Mucosa of rectum (tissue), 2 donors: ENCODE data around the gene BTG2.
A peak's percentile ranks its signal among the peaks of the same experiment; 100 is the strongest.

ENCODE experiments used
- H3K27ac ChIP-seq, 2 donors: one replicate each; pipeline ENCODE4 v1.7.0; 2013; ENCODE audit warnings: inconsistent platforms in 2 of 2, low read depth in 2 of 2, low read length in 2 of 2
- H3K27me3 ChIP-seq, 2 donors: one replicate each; pipeline ENCODE4 v1.7.0; 2013; ENCODE audit warnings: low read length in 2 of 2; ENCODE audit not compliant: control insufficient read depth in 2 of 2, insufficient read depth in 2 of 2
- H3K36me3 ChIP-seq, 2 donors: one replicate each; pipeline ENCODE4 v1.7.0; 2013; ENCODE audit warnings: low read length in 2 of 2; ENCODE audit not compliant: control insufficient read depth in 2 of 2, insufficient read depth in 2 of 2
- H3K4me1 ChIP-seq, 2 donors: one replicate each; pipeline ENCODE4 v1.7.0; 2013; ENCODE audit warnings: low read length in 2 of 2, mild to moderate bottlenecking in 1 of 2; ENCODE audit not compliant: control insufficient read depth in 2 of 2, insufficient read depth in 2 of 2
- H3K4me3 ChIP-seq, 2 donors: one replicate each; pipeline ENCODE4 v1.7.0; 2013; ENCODE audit warnings: low read length in 2 of 2
- H3K9ac ChIP-seq, 2 donors: one replicate each; pipeline ENCODE4 v1.7.0; 2013; ENCODE audit warnings: low read length in 2 of 2, low read depth in 1 of 2, mild to moderate bottlenecking in 1 of 2
- H3K9me3 ChIP-seq, 2 donors: one replicate each; pipeline ENCODE4 v1.7.0; 2013; ENCODE audit warnings: low read length in 2 of 2; ENCODE audit not compliant: control insufficient read depth in 2 of 2
- donor health status: healthy.
- donor health status: Normal muscosa, but diverticular disease.

BTG2 gene

GRCh38 chr1:203286161-203286984 is 18.9 kb upstream of the BTG2 start:
- Histone ChIP-seq H3K9me3 (no peaks in the 10 kb centered on the region), H3K27me3 (no peaks in the 10 kb centered on the region), H3K4me1 (peaks cover 77 to 79% of the 10 kb centered on the region in 2 donors), H3K4me3 (peak overlapping the region in 1 of 2 donors; percentile 39), H3K36me3 (no peaks in the 10 kb centered on the region), H3K27ac (peak overlapping the region; percentile 100), H3K9ac (peak overlapping the region; percentile 14 to 62)

- Histone ChIP-seq H3K4me3 (peak overlapping the region; percentile 10 to 39), H3K9me3 (no peaks in the 10 kb centered on the region), H3K4me1 (peaks cover 82 to 84% of the 10 kb centered on the region in 2 donors), H3K27ac (peak overlapping the region; percentile 100), H3K9ac (peak overlapping the region; percentile 62 to 69), H3K27me3 (no peaks in the 10 kb centered on the region), H3K36me3 (no peaks in the 10 kb centered on the region)
Measured at GRCh38 chr1:203287109-203287893, 18.0 kb upstream of the BTG2 start.

GRCh38 chr1:203287898-203288297 is 17.4 kb upstream of the BTG2 start:
- H3K9ac ChIP-seq = peak overlapping the region; percentile 62 to 69
- H3K27ac ChIP-seq = peak overlapping the region; percentile 100
- no peaks in the 10 kb centered on the region for H3K36me3 ChIP-seq
- H3K4me1 ChIP-seq = peaks cover 80 to 81% of the 10 kb centered on the region in 2 donors
- H3K27me3 ChIP-seq = no peaks in the 10 kb centered on the region
- peak overlapping the region; percentile 10 to 14 for H3K4me3 ChIP-seq
- no peaks in the 10 kb centered on the region for H3K9me3 ChIP-seq

GRCh38 chr1:203288400-203288799 is 16.9 kb upstream of the BTG2 start:
- Histone ChIP-seq H3K27ac (peak overlapping the region; percentile 100), H3K4me1 (peaks cover 76 to 77% of the 10 kb centered on the region in 2 donors), H3K36me3 (no peaks in the 10 kb centered on the region), H3K9ac (peak overlapping the region; percentile 26 to 62), H3K27me3 (no peaks in the 10 kb centered on the region), H3K9me3 (no peaks in the 10 kb centered on the region), H3K4me3 (no peak overlapping the region)

- Histone ChIP-seq H3K27ac (peak overlapping the region; percentile 100), H3K9me3 (no peaks in the 10 kb centered on the region), H3K36me3 (no peaks in the 10 kb centered on the region), H3K9ac (peak overlapping the region; percentile 84 to 92), H3K27me3 (no peaks in the 10 kb centered on the region), H3K4me1 (peaks cover 75% of the 10 kb centered on the region in 2 donors), H3K4me3 (peak overlapping the region in 1 of 2 donors; percentile 73)
Measured at GRCh38 chr1:203289281-203289981, 15.9 kb upstream of the BTG2 start.

GRCh38 chr1:203289982-203290260 is 15.4 kb upstream of the BTG2 start:
- Histone ChIP-seq H3K4me1 (peaks cover 70 to 71% of the 10 kb centered on the region in 2 donors), H3K9me3 (no peaks in the 10 kb centered on the region), H3K27ac (peak overlapping the region; percentile 100), H3K27me3 (no peaks in the 10 kb centered on the region), H3K4me3 (peak overlapping the region; percentile 57 to 73), H3K9ac (peak overlapping the region; percentile 84 to 92), H3K36me3 (no peaks in the 10 kb centered on the region)

- Histone ChIP-seq H3K27ac (peak overlapping the region; percentile 100), H3K9me3 (no peaks in the 10 kb centered on the region), H3K27me3 (no peaks in the 10 kb centered on the region), H3K4me3 (peak overlapping the region; percentile 57 to 73), H3K4me1 (peaks cover 67 to 69% of the 10 kb centered on the region in 2 donors), H3K36me3 (no peaks in the 10 kb centered on the region), H3K9ac (peak overlapping the region; percentile 84 to 92)
Measured at GRCh38 chr1:203290261-203291089, 14.8 kb upstream of the BTG2 start.

GRCh38 chr1:203291201-203292096 is 13.9 kb upstream of the BTG2 start:
- Histone ChIP-seq H3K4me1 (peaks cover 59% of the 10 kb centered on the region in 2 donors), H3K36me3 (no peaks in the 10 kb centered on the region), H3K27me3 (no peaks in the 10 kb centered on the region), H3K4me3 (peak overlapping the region; percentile 51 to 63), H3K9me3 (no peaks in the 10 kb centered on the region), H3K27ac (peak overlapping the region; percentile 100), H3K9ac (peak overlapping the region; percentile 69 to 92)

- H3K9ac ChIP-seq = no peak overlapping the region
- H3K27ac ChIP-seq = no peak overlapping the region
- H3K27me3 ChIP-seq = no peaks in the 10 kb centered on the region
- H3K4me1 ChIP-seq = peaks cover 16 to 17% of the 10 kb centered on the region in 2 donors
- no peak overlapping the region for H3K4me3 ChIP-seq
- no peaks in the 10 kb centered on the region for H3K36me3 ChIP-seq
- H3K9me3 ChIP-seq = no peaks in the 10 kb centered on the region
Measured at GRCh38 chr1:203295796-203296195, 9.5 kb upstream of the BTG2 start.
